Mammary epithelial cell (primary cell): Measurements from ENCODE around the gene MAPRE2.

Source experiments
- EZH2 ChIP-seq: IDR thresholded peaks from 2 replicates; pipeline ENCODE4 v1.6.1; 2012; ENCODE audit warnings: low read length, inconsistent platforms, borderline replicate concordance
- TF ChIP-seq, protein P1 (sequence below), 2 donors: IDR thresholded peaks in 1 of 2; conservative IDR thresholded peaks in 1 of 2; 2 replicates each; pipeline ENCODE4 v1.5.1; 2011 to 2012; ENCODE audit warnings: inconsistent platforms in 2 of 2, low read length in 2 of 2, mild to moderate bottlenecking in 2 of 2, control low read depth in 1 of 2, low read depth in 1 of 2; ENCODE audit not compliant: insufficient read depth in 1 of 2; ENCODE audit errors: extremely low read depth in 1 of 2

GRCh38 chr18:35084494-35085449 is 43.6 kb downstream of the MAPRE2 start:
- TF ChIP-seq, protein P1, sequence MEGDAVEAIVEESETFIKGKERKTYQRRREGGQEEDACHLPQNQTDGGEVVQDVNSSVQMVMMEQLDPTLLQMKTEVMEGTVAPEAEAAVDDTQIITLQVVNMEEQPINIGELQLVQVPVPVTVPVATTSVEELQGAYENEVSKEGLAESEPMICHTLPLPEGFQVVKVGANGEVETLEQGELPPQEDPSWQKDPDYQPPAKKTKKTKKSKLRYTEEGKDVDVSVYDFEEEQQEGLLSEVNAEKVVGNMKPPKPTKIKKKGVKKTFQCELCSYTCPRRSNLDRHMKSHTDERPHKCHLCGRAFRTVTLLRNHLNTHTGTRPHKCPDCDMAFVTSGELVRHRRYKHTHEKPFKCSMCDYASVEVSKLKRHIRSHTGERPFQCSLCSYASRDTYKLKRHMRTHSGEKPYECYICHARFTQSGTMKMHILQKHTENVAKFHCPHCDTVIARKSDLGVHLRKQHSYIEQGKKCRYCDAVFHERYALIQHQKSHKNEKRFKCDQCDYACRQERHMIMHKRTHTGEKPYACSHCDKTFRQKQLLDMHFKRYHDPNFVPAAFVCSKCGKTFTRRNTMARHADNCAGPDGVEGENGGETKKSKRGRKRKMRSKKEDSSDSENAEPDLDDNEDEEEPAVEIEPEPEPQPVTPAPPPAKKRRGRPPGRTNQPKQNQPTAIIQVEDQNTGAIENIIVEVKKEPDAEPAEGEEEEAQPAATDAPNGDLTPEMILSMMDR (conservative IDR thresholded peaks at IDR 0.05 in 1 of 2, IDR thresholded peaks at IDR 0.05 in 1 of 2; ENCODE audit: extremely low read depth in 1 of 2, insufficient read depth in 1 of 2, low read depth in 1 of 2, low read length in 2 of 2): no peak
- no peak for TF ChIP-seq EZH2
